Suprapubic skin (tissue), 4 donors: ENCODE data around the gene MS4A10. TPM values are rescaled to one million over a fixed set of nuclear protein-coding genes. Genes with fewer than 3 reads are reported as not detected.

Source experiments
- DNase-seq, 2 donors: peaks; one replicate each; pipeline ENCODE4 v3.0.0-alpha.2; 2019; ENCODE audit warnings: low spot score in 2 of 2
- H3K27ac ChIP-seq: fragments of 200-600 bp; sonication (generic); one replicate; pipeline ENCODE4 v1.5.1; 2019
- H3K27me3 ChIP-seq: fragments of 200-600 bp; sonication (generic); one replicate; pipeline ENCODE4 v1.5.1; 2019
- H3K36me3 ChIP-seq: fragments of 200-600 bp; sonication (generic); one replicate; pipeline ENCODE4 v1.5.1; 2019
- H3K4me1 ChIP-seq: fragments of 200-600 bp; sonication (generic); one replicate; pipeline ENCODE4 v1.5.1; 2019
- H3K4me3 ChIP-seq: fragments of 200-600 bp; sonication (generic); one replicate; pipeline ENCODE4 v1.5.1; 2019; ENCODE audit warnings: mild to moderate bottlenecking
- H3K9me3 ChIP-seq: fragments of 200-600 bp; sonication (generic); one replicate; pipeline ENCODE4 v1.5.1; 2019
- EP300 ChIP-seq: sonication (generic); formaldehyde crosslinking; IDR thresholded peaks from one replicate; pipeline ENCODE4 v1.6.1; 2017; ENCODE audit warnings: antibody characterized with exemption
- POLR2A ChIP-seq, 2 donors: fragments of 450-650 bp; IDR thresholded peaks; one replicate each; pipeline ENCODE4 v1.6.1; 2017; ENCODE audit warnings: antibody characterized with exemption in 2 of 2, mild to moderate bottlenecking in 2 of 2, moderate library complexity in 2 of 2
- POLR2AphosphoS5 ChIP-seq, 3 donors: sonication (generic); formaldehyde crosslinking; IDR thresholded peaks; one replicate each; pipeline ENCODE4 v1.6.1; 2017; ENCODE audit warnings: antibody characterized with exemption in 3 of 3
- whole genome bisulfite sequencing: methylation state at CpG from one replicate; pipeline ENCODE4 v1.1.5; 2018; 5-methylcytosine and 5-hydroxymethylcytosine counted together
- total RNA-seq, 4 donors: library from RNA; depleted of rRNA; stranded (reverse); fragments of >200 nt; gene quantifications; one replicate each; pipeline ENCODE4 v1.1.0, GENCODE V29; 2016
- TF ChIP-seq, protein P1 (sequence below), 2 donors: fragments of 200-600 bp in 1 of 2; fragments of 450-650 bp in 1 of 2; sonication (generic) in 1 of 2; IDR thresholded peaks; one replicate each; pipeline ENCODE4 v1.5.1; 2016 to 2019; ENCODE audit warnings: antibody characterized with exemption in 2 of 2, mild to moderate bottlenecking in 1 of 2, moderate library complexity in 1 of 2

MS4A10 gene
- total RNA-seq, 4 donors from 2014 or later, result not detected

DNA sequence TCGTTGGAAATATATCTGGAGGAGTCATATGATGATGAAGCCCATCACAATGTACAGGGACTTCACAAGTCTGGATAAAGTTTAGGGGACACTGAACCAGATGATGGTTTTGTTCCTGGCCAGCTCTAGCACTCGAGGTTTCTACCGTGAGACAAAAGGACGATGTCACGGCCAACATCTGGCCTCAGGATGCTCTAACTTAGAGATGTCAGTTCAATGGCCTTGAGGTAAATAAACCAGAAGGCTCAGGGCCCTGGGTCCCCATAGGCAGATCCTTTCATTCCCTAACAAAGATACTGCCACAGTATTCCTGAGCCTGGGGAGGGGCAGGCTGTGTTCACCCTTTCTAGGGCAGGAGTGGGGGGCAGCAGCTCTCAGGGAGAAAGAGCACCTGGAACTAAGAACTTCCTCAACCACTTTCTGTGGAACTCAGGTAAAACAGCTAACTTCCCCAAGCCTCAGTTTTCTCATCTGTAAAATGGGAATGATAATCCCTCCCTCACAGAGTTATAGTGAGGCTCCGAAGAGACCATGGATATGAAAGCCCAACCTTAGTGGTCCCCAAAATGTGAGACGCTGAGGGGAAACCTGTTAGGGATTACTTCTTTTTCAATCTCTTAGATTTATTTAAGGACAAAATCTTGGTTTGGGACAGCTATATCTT, 18.3 kb downstream of the MS4A10 start:
- no peak overlapping the region for H3K27ac ChIP-seq
- peaks cover 13% of the 10 kb centered on the region for H3K27me3 ChIP-seq
- TF ChIP-seq POLR2AphosphoS5 (IDR thresholded peaks at IDR 0.05), result no peak
- TF ChIP-seq, protein P1, sequence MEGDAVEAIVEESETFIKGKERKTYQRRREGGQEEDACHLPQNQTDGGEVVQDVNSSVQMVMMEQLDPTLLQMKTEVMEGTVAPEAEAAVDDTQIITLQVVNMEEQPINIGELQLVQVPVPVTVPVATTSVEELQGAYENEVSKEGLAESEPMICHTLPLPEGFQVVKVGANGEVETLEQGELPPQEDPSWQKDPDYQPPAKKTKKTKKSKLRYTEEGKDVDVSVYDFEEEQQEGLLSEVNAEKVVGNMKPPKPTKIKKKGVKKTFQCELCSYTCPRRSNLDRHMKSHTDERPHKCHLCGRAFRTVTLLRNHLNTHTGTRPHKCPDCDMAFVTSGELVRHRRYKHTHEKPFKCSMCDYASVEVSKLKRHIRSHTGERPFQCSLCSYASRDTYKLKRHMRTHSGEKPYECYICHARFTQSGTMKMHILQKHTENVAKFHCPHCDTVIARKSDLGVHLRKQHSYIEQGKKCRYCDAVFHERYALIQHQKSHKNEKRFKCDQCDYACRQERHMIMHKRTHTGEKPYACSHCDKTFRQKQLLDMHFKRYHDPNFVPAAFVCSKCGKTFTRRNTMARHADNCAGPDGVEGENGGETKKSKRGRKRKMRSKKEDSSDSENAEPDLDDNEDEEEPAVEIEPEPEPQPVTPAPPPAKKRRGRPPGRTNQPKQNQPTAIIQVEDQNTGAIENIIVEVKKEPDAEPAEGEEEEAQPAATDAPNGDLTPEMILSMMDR (IDR thresholded peaks at IDR 0.05), result no peak
- H3K4me3 ChIP-seq, result no peak overlapping the region
- 69% methylated on average over 7 of the region's 7 CpGs for WGBS
- H3K4me1 ChIP-seq, result no peaks in the 10 kb centered on the region
- H3K36me3 ChIP-seq, result no peaks in the 10 kb centered on the region
- H3K9me3 ChIP-seq, result no peaks in the 10 kb centered on the region
- DNase-seq, result no peak

DNA sequence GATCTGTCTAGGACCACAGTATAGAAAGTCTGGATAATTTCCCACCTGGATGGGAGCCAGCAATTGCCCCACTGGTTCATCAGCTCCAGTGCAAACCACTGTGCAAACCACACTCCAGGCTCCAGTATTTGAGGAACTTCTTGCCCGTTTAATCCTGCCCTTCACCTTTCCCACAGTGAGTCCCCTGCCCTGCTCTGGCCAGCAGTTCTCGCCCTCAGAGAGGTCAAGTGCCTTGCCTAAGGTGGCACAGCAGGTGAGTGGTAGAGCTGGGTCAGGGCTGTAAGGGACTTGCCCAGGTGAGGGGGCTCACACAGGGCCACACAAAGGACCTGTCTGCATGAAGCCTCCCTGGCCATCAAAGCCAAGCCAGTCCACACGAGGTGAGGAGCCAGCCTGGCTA, 24.1 kb downstream of the MS4A10 start:
- H3K9me3 ChIP-seq, result no peaks in the 10 kb centered on the region
- H3K27ac ChIP-seq, result no peak overlapping the region
- H3K4me3 ChIP-seq, result no peak overlapping the region
- no peak for TF ChIP-seq EP300
- TF ChIP-seq POLR2A (IDR thresholded peaks at IDR 0.05), result no peak
- TF ChIP-seq, protein P1 (IDR thresholded peaks at IDR 0.05), result no peak
- TF ChIP-seq POLR2AphosphoS5 (IDR thresholded peaks at IDR 0.05), result no peak
- 63% methylated on average over 2 of the region's 3 CpGs for WGBS
- DNase-seq, result no peak
- H3K27me3 ChIP-seq, result peaks cover 4% of the 10 kb centered on the region
- peaks cover 7% of the 10 kb centered on the region for H3K4me1 ChIP-seq
- H3K36me3 ChIP-seq, result no peaks in the 10 kb centered on the region

DNA sequence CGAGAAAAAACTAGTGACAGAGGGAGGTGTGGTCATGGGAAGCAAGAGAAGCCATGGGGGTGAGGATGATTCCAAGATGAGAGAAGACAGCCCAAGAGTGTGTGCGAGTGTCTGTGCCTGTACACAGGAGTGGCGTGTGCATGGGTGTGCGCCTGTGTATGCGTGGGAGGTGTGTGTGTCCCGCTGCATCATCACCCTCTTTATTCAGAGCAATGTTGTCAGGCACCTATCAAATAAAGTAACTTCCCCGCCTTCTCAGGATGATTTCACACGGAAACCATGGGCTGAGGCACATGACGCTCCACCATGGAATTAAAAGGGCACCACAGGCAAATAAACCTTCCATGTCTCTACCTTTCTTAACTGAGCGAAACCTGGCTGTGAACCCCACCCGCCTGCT, 24.6 kb downstream of the MS4A10 start:
- no peak overlapping the region for H3K4me3 ChIP-seq
- no peaks in the 10 kb centered on the region for H3K36me3 ChIP-seq
- 86% methylated on average over 11 of the region's 11 CpGs for WGBS
- DNase-seq, result no peak
- no peak overlapping the region for H3K27ac ChIP-seq
- H3K4me1 ChIP-seq, result peaks cover 7% of the 10 kb centered on the region
- no peaks in the 10 kb centered on the region for H3K9me3 ChIP-seq
- H3K27me3 ChIP-seq, result peaks cover 2% of the 10 kb centered on the region
- TF ChIP-seq EP300 (no peak), POLR2A (IDR thresholded peaks at IDR 0.05) (no peak), POLR2AphosphoS5 (IDR thresholded peaks at IDR 0.05) (no peak)
- TF ChIP-seq, protein P1 (IDR thresholded peaks at IDR 0.05), result no peak

DNA sequence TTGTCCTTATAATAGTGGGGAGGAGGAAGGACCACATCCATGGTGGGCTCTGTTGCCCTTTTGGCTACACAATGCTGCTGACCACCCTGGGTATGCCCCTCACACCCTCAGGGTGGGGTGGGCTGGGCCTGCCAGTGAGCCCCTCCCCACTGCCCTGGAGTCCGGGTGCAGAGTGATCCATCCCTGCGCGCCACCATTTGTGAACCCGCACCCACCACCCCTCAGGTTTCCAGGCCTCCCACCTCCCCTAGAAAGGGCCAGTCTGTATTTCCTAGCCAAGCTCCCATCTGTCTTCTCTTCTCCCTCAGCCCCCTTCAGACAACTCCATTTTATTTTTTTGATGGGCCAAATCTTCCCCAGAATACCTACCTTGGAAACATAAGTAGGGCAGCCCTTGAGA, 25.0 kb downstream of the MS4A10 start:
- Histone ChIP-seq H3K36me3 (no peaks in the 10 kb centered on the region), H3K9me3 (no peaks in the 10 kb centered on the region), H3K27me3 (no peaks in the 10 kb centered on the region), H3K27ac (no peak overlapping the region), H3K4me1 (peaks cover 7% of the 10 kb centered on the region), H3K4me3 (no peak overlapping the region)
- DNase-seq, result no peak
- TF ChIP-seq POLR2AphosphoS5 (IDR thresholded peaks at IDR 0.05) (no peak), POLR2A (IDR thresholded peaks at IDR 0.05) (no peak)
- TF ChIP-seq, protein P1 (IDR thresholded peaks at IDR 0.05), result no peak
- WGBS, result 98% methylated on average over 4 of the region's 4 CpGs

DNA sequence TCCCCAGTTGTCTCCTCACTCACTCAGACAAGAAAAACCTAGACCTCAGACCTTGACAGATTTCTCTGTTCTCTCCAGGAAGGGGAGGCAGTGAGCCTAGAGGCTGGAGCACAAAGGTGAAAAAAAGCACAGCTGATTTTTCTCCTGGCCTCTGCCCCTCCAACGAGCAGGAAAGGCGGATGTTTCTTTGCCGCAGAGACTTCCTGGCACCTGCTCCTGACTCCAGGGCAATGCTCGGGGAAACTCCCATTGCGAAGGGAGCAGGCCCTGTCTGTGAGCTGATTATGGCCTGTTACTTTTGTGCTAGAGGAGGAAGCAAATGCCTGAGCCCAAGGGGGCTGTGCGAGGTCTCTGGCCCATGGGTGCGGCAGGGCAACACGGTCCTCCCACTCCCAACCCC, 25.4 kb downstream of the MS4A10 start:
- Histone ChIP-seq H3K4me1 (peaks cover 7% of the 10 kb centered on the region), H3K4me3 (no peak overlapping the region), H3K27me3 (no peaks in the 10 kb centered on the region), H3K36me3 (no peaks in the 10 kb centered on the region), H3K9me3 (no peaks in the 10 kb centered on the region), H3K27ac (no peak overlapping the region)
- 28% methylated on average over 8 of the region's 8 CpGs for WGBS
- no peak for DNase-seq
- TF ChIP-seq POLR2A (IDR thresholded peaks at IDR 0.05), result no peak
- no peak for TF ChIP-seq POLR2AphosphoS5 (IDR thresholded peaks at IDR 0.05)
- no peak for TF ChIP-seq EP300
- TF ChIP-seq, protein P1 (IDR thresholded peaks at IDR 0.05), result no peak
